Fibroblast of lung (primary cell): ENCODE data around the gene ROBO3. TPM values are rescaled to one million over a fixed set of nuclear protein-coding genes. Genes with fewer than 3 reads are reported as not detected.

Experiments used
- DNase-seq, 2 donors: peaks; one replicate each; pipeline versions ENCODE4 v3.0.0 to v3.0.0-alpha.2; 2010; ENCODE audit warnings: low read depth in 2 of 2
- H2AFZ ChIP-seq: 2 replicates; pipeline ENCODE4 v1.5.1; 2012; ENCODE audit warnings: low read length, control low read depth, inconsistent platforms
- H3K27ac ChIP-seq: 2 replicates; pipeline ENCODE4 v1.5.1; 2011; ENCODE audit warnings: low read length, control low read depth; ENCODE audit not compliant: insufficient read depth
- H3K27me3 ChIP-seq: 2 replicates; pipeline ENCODE4 v1.5.1; 2011; ENCODE audit warnings: mild to moderate bottlenecking, low read length; ENCODE audit not compliant: control insufficient read depth, insufficient read depth
- H3K36me3 ChIP-seq: 2 replicates; pipeline ENCODE4 v1.5.1; 2011; ENCODE audit warnings: low read length; ENCODE audit not compliant: control insufficient read depth, insufficient read depth
- H3K4me1 ChIP-seq: 2 replicates; pipeline ENCODE4 v1.5.1; 2011; ENCODE audit warnings: low read length; ENCODE audit not compliant: control insufficient read depth, insufficient read depth; ENCODE audit errors: extremely low read depth
- H3K4me2 ChIP-seq: 2 replicates; pipeline ENCODE4 v1.5.1; 2011; ENCODE audit warnings: low read length, control low read depth; ENCODE audit not compliant: insufficient read depth; ENCODE audit errors: extremely low read depth
- H3K4me3 ChIP-seq, 4 experiments: fragments of 200-600 bp in 1 of 4; sonication (generic) in 1 of 4; replicated peaks in 1 of 4; 2 replicates each; pipeline ENCODE4 v1.5.1; 2011 to 2016; ENCODE audit warnings: low read length in 4 of 4, low read depth in 3 of 4, mild to moderate bottlenecking in 3 of 4, control low read depth in 2 of 4, inconsistent platforms in 1 of 4, mixed read lengths in 1 of 4; ENCODE audit not compliant: insufficient read depth in 1 of 4; ENCODE audit errors: control extremely low read depth in 1 of 4
- H3K79me2 ChIP-seq: 2 replicates; pipeline ENCODE4 v1.5.1; 2012; ENCODE audit warnings: mild to moderate bottlenecking, low read length, inconsistent platforms; ENCODE audit not compliant: control insufficient read depth, insufficient read depth
- H3K9ac ChIP-seq: 2 replicates; pipeline ENCODE4 v1.5.1; 2011; ENCODE audit warnings: mild to moderate bottlenecking, low read length, control low read depth; ENCODE audit not compliant: insufficient read depth
- H3K9me3 ChIP-seq: 2 replicates; pipeline ENCODE4 v1.5.1; 2012; ENCODE audit warnings: low read depth, low read length; ENCODE audit not compliant: control insufficient read depth, insufficient read depth
- H4K20me1 ChIP-seq: 2 replicates; pipeline ENCODE4 v1.5.1; 2011; ENCODE audit warnings: low read length; ENCODE audit not compliant: control insufficient read depth, insufficient read depth; ENCODE audit errors: extremely low read depth
- EZH2 ChIP-seq: IDR thresholded peaks from 2 replicates; pipeline ENCODE4 v1.5.1; 2012; ENCODE audit warnings: low read length, control low read depth, mild to moderate bottlenecking; ENCODE audit errors: missing control alignments
- polyA plus RNA-seq, 2 donors: library from polyadenylated mRNA; depleted of rRNA in 1 of 2; stranded (reverse) in 1 of 2; unstranded in 1 of 2; fragments of >200 nt; gene quantifications; 2 replicates each; pipeline ENCODE4 v1.2.1, GENCODE V29; 2011 to 2012; ENCODE audit warnings: missing spikeins in 1 of 2
- total RNA-seq: library from RNA; depleted of rRNA; stranded (reverse); fragments of >200 nt; gene quantifications from 2 replicates; pipeline ENCODE4 v1.2.1, GENCODE V29; 2014
- TF ChIP-seq, protein P1 (sequence below), 2 donors: IDR thresholded peaks in 1 of 2; conservative IDR thresholded peaks in 1 of 2; 1 replicate in 1 of 2; 2 replicates in 1 of 2; pipeline ENCODE4 v1.5.1; 2011 to 2012; ENCODE audit warnings: low read length in 2 of 2, control low read depth in 1 of 2, inconsistent platforms in 1 of 2, low read depth in 1 of 2, mild to moderate bottlenecking in 1 of 2

Gene ROBO3
- total and polyA plus RNA-seq, 2 donors (not counting 1 experiment from before 2014, with no cell fraction given): 7.2 to 25.4 TPM

- H3K9ac ChIP-seq: no peak overlapping the region
- no peak overlapping the region for H3K4me2 ChIP-seq
- no peaks in the 10 kb centered on the region for H3K79me2 ChIP-seq
- no peaks in the 10 kb centered on the region for H3K9me3 ChIP-seq
- no peaks in the 10 kb centered on the region for H3K27me3 ChIP-seq
- no peak overlapping the region for H3K4me3 ChIP-seq
- TF ChIP-seq EZH2: no peak
- TF ChIP-seq, protein P1, sequence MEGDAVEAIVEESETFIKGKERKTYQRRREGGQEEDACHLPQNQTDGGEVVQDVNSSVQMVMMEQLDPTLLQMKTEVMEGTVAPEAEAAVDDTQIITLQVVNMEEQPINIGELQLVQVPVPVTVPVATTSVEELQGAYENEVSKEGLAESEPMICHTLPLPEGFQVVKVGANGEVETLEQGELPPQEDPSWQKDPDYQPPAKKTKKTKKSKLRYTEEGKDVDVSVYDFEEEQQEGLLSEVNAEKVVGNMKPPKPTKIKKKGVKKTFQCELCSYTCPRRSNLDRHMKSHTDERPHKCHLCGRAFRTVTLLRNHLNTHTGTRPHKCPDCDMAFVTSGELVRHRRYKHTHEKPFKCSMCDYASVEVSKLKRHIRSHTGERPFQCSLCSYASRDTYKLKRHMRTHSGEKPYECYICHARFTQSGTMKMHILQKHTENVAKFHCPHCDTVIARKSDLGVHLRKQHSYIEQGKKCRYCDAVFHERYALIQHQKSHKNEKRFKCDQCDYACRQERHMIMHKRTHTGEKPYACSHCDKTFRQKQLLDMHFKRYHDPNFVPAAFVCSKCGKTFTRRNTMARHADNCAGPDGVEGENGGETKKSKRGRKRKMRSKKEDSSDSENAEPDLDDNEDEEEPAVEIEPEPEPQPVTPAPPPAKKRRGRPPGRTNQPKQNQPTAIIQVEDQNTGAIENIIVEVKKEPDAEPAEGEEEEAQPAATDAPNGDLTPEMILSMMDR (conservative IDR thresholded peaks at IDR 0.05 in 1 of 2, IDR thresholded peaks at IDR 0.05 in 1 of 2; ENCODE audit: low read depth in 1 of 2, low read length in 2 of 2): no peak
- H3K27ac ChIP-seq: no peak overlapping the region
- peaks cover 3% of the 10 kb centered on the region for H3K4me1 ChIP-seq
- H3K36me3 ChIP-seq: no peaks in the 10 kb centered on the region
- H2AFZ ChIP-seq: no peak overlapping the region
- no peaks in the 10 kb centered on the region for H4K20me1 ChIP-seq
- no peak for DNase-seq
Observed at GRCh38 chr11:124891373-124891861, 26.2 kb downstream of the ROBO3 start.

- Histone ChIP-seq H3K36me3 (no peaks in the 10 kb centered on the region), H3K4me1 (peaks cover 8% of the 10 kb centered on the region), H4K20me1 (no peaks in the 10 kb centered on the region)
Observed at GRCh38 chr11:124892146-124892545, 26.9 kb downstream of the ROBO3 start.

GRCh38 chr11:124892750-124893454 lies 27.7 kb downstream of the ROBO3 start:
- H3K4me2 ChIP-seq: no peak overlapping the region
- H3K27ac ChIP-seq: no peak overlapping the region
- no peak overlapping the region for H2AFZ ChIP-seq
- TF ChIP-seq, protein P1 (conservative IDR thresholded peaks at IDR 0.05 in 1 of 2, IDR thresholded peaks at IDR 0.05 in 1 of 2; ENCODE audit: low read depth in 1 of 2, low read length in 2 of 2): no peak
- TF ChIP-seq EZH2: no peak
- no peak for DNase-seq
- no peak overlapping the region for H3K4me3 ChIP-seq
- peaks cover 15% of the 10 kb centered on the region for H3K4me1 ChIP-seq
- no peak overlapping the region for H3K9ac ChIP-seq
- no peaks in the 10 kb centered on the region for H3K27me3 ChIP-seq
- H3K36me3 ChIP-seq: no peaks in the 10 kb centered on the region
- H3K9me3 ChIP-seq: no peaks in the 10 kb centered on the region
- H4K20me1 ChIP-seq: no peaks in the 10 kb centered on the region
- no peaks in the 10 kb centered on the region for H3K79me2 ChIP-seq

More at GRCh38 chr11:124892146-124892545, 26.9 kb downstream of the ROBO3 start:
- Histone ChIP-seq H3K4me2 (no peak overlapping the region), H3K9me3 (no peaks in the 10 kb centered on the region), H2AFZ (no peak overlapping the region), H3K9ac (no peak overlapping the region), H3K4me3 (no peak overlapping the region), H3K79me2 (no peaks in the 10 kb centered on the region), H3K27ac (no peak overlapping the region), H3K27me3 (no peaks in the 10 kb centered on the region)
- DNase-seq: no peak
- TF ChIP-seq, protein P1 (conservative IDR thresholded peaks at IDR 0.05 in 1 of 2, IDR thresholded peaks at IDR 0.05 in 1 of 2; ENCODE audit: low read depth in 1 of 2, low read length in 2 of 2): no peak
- TF ChIP-seq EZH2: no peak
